Activated naive CD8-positive, alpha-beta T cell treated with anti-CD3 and anti-CD28 coated beads for 36 hours (primary cell): ENCODE measurements around the gene GRIA2. TPM values are rescaled to one million over a fixed set of nuclear protein-coding genes. Genes with fewer than 3 reads are reported as not detected.
A peak's percentile ranks its signal among the peaks of the same experiment; 100 is the strongest.
"Not testable (repeated sequence)": the region's sequence is repeated elsewhere in the genome, so short reads cannot be mapped to it uniquely, and the experiment has no call there.

Source experiments
- DNase-seq: peaks from one replicate; pipeline ENCODE4 v3.0.0; 2021
- H3K27ac Mint-ChIP-seq: one replicate; pipeline ENCODE4 v1.8.0; 2022; ENCODE audit warnings: mild to moderate bottlenecking, moderate library complexity, mixed read lengths
- H3K27me3 Mint-ChIP-seq: one replicate; pipeline ENCODE4 v1.8.0; 2022; ENCODE audit warnings: mild to moderate bottlenecking, mixed read lengths
- H3K36me3 Mint-ChIP-seq: one replicate; pipeline ENCODE4 v1.8.0; 2021; ENCODE audit warnings: mild to moderate bottlenecking, mixed read lengths
- H3K4me1 Mint-ChIP-seq: one replicate; pipeline ENCODE4 v1.8.0; 2021; ENCODE audit warnings: mixed read lengths
- H3K4me3 Mint-ChIP-seq: one replicate; pipeline ENCODE4 v1.8.0; 2022; ENCODE audit warnings: mild to moderate bottlenecking, moderate library complexity, mixed read lengths
- H3K9me3 Mint-ChIP-seq: one replicate; pipeline ENCODE4 v1.8.0; 2022; ENCODE audit warnings: mixed read lengths
- total RNA-seq, 2 experiments: library from RNA; stranded (reverse); gene quantifications; one replicate each; pipeline ENCODE4 v1.2.3, GENCODE V29; 2021

GRIA2 gene
- total RNA-seq, 2 experiments from 2014 or later: not detected

DNA sequence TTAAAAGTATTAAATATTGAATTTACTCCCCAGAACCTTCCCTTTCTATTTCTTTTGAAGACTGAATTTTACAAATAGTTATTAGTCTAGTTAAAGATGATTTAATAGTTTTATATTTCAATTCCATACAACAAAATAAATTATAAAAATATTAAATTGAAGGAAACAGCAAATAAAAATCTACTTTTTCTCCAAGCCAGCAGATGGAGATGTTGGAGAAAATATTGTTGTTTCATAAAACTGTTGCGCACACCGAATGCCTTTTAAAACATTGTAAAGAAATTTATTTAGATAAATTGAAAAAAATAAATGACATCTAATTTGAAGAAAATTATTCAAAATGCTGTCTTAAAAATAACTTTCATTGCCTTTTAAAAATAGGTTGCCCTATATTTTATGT lies 5.5 kb downstream of the GRIA2 start:
- peaks cover 29% of the 10 kb centered on the region for H3K27me3 Mint-ChIP-seq
- H3K4me1 Mint-ChIP-seq: no peaks in the 10 kb centered on the region
- H3K9me3 Mint-ChIP-seq: no peaks in the 10 kb centered on the region
- H3K4me3 Mint-ChIP-seq: no peak overlapping the region
- no peak for DNase-seq
- peaks cover 2% of the 10 kb centered on the region for H3K36me3 Mint-ChIP-seq
- H3K27ac Mint-ChIP-seq: no peak overlapping the region

DNA sequence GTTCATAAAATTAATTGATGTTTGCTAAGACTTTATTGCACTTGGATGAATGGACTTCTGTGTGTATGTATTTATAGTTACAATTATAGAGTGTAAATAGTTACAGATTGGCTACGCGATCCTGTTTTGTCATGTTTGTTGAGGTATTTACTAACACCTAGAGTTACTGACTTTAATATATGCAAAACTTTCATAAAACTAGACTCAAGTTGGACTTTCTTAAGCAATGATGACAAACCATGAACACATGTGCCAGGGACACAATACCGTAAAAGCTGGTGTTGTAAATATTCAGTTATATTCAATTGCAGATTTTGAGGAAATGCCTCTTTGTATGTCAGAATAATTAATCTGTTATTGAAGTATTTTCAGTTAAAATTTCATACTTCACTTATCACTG lies 6.1 kb downstream of the GRIA2 start:
- H3K9me3 Mint-ChIP-seq: no peaks in the 10 kb centered on the region
- H3K4me3 Mint-ChIP-seq: no peak overlapping the region
- no peaks in the 10 kb centered on the region for H3K4me1 Mint-ChIP-seq
- H3K27ac Mint-ChIP-seq: no peak overlapping the region
- H3K36me3 Mint-ChIP-seq: peaks cover 2% of the 10 kb centered on the region
- no peak for DNase-seq
- peaks cover 24% of the 10 kb centered on the region for H3K27me3 Mint-ChIP-seq

GRCh38 chr4:157231525-157231924 lies 11.0 kb downstream of the GRIA2 start:
- no peak for DNase-seq
- Mint-ChIP-seq H3K9me3 (no peaks in the 10 kb centered on the region), H3K36me3 (no peaks in the 10 kb centered on the region), H3K27ac (no peak overlapping the region), H3K4me1 (no peaks in the 10 kb centered on the region), H3K27me3 (no peaks in the 10 kb centered on the region), H3K4me3 (no peak overlapping the region)

- Mint-ChIP-seq H3K36me3 (no peaks in the 10 kb centered on the region), H3K4me3 (no peak overlapping the region), H3K9me3 (peaks cover 3% of the 10 kb centered on the region), H3K27me3 (no peaks in the 10 kb centered on the region), H3K4me1 (no peaks in the 10 kb centered on the region), H3K27ac (no peak overlapping the region)
- DNase-seq: no peak
These were observed 22.3 kb downstream of the GRIA2 start for GRCh38 chr4:157242871-157243270.

- Mint-ChIP-seq H3K36me3 (no peaks in the 10 kb centered on the region), H3K4me1 (no peaks in the 10 kb centered on the region), H3K27me3 (no peaks in the 10 kb centered on the region), H3K4me3 (no peak overlapping the region), H3K27ac (no peak overlapping the region), H3K9me3 (peaks cover 3% of the 10 kb centered on the region)
- DNase-seq: no peak
These were observed 23.8 kb downstream of the GRIA2 start for GRCh38 chr4:157244348-157244747.

DNA sequence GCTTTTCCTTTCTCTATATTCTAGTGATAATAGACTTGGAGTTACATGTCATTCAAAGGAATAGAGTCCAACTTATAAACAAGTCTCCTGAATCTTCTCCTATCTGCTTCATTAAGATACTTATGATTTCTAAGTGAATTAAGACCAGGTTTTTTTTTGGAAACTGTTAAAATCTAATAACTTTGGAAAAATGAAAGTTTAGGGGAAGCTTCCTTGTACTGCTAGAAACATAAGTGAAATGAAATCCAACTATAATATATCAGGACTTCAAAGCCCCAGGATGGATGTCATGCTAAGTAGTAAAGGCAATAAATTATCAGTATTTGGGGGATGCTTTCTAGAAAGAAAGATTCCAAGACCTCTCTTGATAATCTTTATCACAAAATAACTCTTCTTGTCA lies 24.8 kb downstream of the GRIA2 start:
- Mint-ChIP-seq H3K9me3 (peaks cover 2% of the 10 kb centered on the region), H3K36me3 (no peaks in the 10 kb centered on the region), H3K27ac (no peak overlapping the region), H3K27me3 (no peaks in the 10 kb centered on the region), H3K4me1 (no peaks in the 10 kb centered on the region), H3K4me3 (no peak overlapping the region)
- DNase-seq: no peak

- DNase-seq: no peak
- H3K9me3 Mint-ChIP-seq: peaks cover 2% of the 10 kb centered on the region
- H3K27ac Mint-ChIP-seq: no peak overlapping the region
- H3K27me3 Mint-ChIP-seq: no peaks in the 10 kb centered on the region
- no peak overlapping the region for H3K4me3 Mint-ChIP-seq
- H3K36me3 Mint-ChIP-seq: no peaks in the 10 kb centered on the region
- no peaks in the 10 kb centered on the region for H3K4me1 Mint-ChIP-seq
These were observed 26.4 kb downstream of the GRIA2 start for GRCh38 chr4:157246964-157247363.

DNA sequence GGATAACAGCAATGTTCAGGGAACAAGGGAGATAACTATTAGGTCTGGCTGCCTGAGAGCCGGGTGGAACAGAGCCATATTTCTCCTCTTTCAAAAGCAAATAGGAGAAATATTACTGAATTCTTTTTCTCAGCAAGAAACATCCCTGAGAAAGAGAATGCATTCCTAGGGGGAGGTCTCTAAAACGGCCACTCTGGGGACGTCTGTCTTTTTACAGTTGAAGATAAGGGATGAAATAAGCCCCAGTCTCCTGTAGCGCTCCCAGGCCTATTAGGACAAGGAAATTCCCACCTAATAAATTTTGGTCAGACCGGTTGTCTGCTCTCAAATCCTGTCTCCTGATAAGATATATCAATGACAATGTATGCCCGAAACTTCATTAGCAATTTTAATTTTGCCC lies 37.6 kb downstream of the GRIA2 start:
- not testable (repeated sequence) for H3K36me3 Mint-ChIP-seq, H3K4me1 Mint-ChIP-seq, H3K4me3 Mint-ChIP-seq, H3K27me3 Mint-ChIP-seq, H3K27ac Mint-ChIP-seq, DNase-seq
- H3K9me3 Mint-ChIP-seq: peaks cover 13% of the 10 kb centered on the region

DNA sequence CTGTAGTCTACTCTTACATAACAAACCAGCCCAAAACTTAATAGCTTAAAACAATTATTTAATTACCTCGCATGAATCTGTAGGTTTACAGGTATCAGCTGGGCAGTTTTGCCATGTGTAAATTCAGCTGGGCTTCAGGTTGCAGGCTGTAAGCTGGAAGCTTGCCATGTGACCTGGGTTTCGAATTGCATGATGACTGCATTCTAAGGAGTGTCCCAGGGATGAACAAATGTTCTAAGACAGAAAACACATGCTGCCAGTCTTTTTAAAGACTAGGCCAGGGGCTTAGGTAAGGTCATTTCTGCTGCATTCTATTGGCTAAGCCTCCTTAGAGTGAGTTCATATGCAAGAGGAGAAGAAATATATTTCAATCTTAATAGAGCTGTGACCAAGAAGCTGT lies 44.8 kb downstream of the GRIA2 start:
- H3K9me3 Mint-ChIP-seq: peaks cover 5% of the 10 kb centered on the region
- H3K4me1 Mint-ChIP-seq: no peaks in the 10 kb centered on the region
- H3K27me3 Mint-ChIP-seq: no peaks in the 10 kb centered on the region
- DNase-seq: no peak
- no peaks in the 10 kb centered on the region for H3K36me3 Mint-ChIP-seq
- no peak overlapping the region for H3K4me3 Mint-ChIP-seq
- no peak overlapping the region for H3K27ac Mint-ChIP-seq

DNA sequence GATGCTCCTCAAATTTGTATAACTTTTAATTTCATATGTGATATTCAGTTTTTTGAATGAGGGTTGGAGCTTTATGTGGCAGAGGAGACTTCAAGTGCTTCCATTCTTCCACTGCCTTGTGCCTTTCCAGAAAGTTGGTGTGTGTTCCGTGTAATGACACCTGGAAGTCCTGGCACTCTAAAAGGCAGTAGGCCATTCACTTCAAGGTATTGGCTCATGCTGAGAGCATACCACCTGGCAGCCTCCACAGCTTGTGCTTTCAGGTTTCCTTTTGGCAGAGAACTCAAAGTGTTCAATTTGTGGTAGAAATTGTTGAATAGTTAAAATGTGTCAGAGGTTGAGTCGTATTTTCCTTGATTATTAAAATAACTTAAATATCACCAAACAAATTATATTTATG lies 49.6 kb downstream of the GRIA2 start:
- Mint-ChIP-seq H3K27me3 (no peaks in the 10 kb centered on the region), H3K4me3 (no peak overlapping the region), H3K36me3 (no peaks in the 10 kb centered on the region), H3K27ac (no peak overlapping the region), H3K9me3 (peaks cover 6% of the 10 kb centered on the region), H3K4me1 (no peaks in the 10 kb centered on the region)
- DNase-seq: no peak

DNA sequence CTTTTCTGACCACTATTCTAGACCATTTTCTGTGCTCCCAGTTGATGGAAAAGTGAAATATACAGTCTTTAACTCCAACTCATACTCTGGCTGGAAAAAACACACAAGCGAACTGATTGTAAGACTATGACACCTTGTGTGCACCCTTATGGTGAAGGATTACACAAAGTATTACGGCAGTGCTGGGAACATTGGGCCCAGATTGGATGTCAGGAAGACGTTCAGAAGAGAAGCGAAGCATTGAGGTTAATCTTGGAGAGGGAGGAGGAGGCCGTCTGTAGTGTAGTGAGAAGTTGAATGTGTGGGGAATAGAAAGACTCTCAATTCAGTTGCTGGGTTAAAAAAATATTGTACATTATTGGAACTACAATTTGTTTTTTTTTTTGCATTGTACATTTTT lies 50.0 kb downstream of the GRIA2 start:
- no peak overlapping the region for H3K27ac Mint-ChIP-seq
- DNase-seq: no peak
- H3K4me3 Mint-ChIP-seq: peak overlapping the region; percentile 3
- peaks cover 6% of the 10 kb centered on the region for H3K9me3 Mint-ChIP-seq
- no peaks in the 10 kb centered on the region for H3K4me1 Mint-ChIP-seq
- H3K36me3 Mint-ChIP-seq: no peaks in the 10 kb centered on the region
- no peaks in the 10 kb centered on the region for H3K27me3 Mint-ChIP-seq

GRCh38 chr4:157271166-157271869 lies 50.8 kb downstream of the GRIA2 start:
- H3K4me3 Mint-ChIP-seq: no peak overlapping the region
- no peak for DNase-seq
- no peaks in the 10 kb centered on the region for H3K27me3 Mint-ChIP-seq
- H3K9me3 Mint-ChIP-seq: peaks cover 6% of the 10 kb centered on the region
- H3K36me3 Mint-ChIP-seq: no peaks in the 10 kb centered on the region
- H3K27ac Mint-ChIP-seq: no peak overlapping the region
- no peaks in the 10 kb centered on the region for H3K4me1 Mint-ChIP-seq

GRCh38 chr4:157280673-157281072 lies 60.1 kb downstream of the GRIA2 start:
- no peaks in the 10 kb centered on the region for H3K36me3 Mint-ChIP-seq
- no peaks in the 10 kb centered on the region for H3K4me1 Mint-ChIP-seq
- peaks cover 2% of the 10 kb centered on the region for H3K9me3 Mint-ChIP-seq
- no peak for DNase-seq
- no peak overlapping the region for H3K27ac Mint-ChIP-seq
- no peak overlapping the region for H3K4me3 Mint-ChIP-seq
- H3K27me3 Mint-ChIP-seq: no peaks in the 10 kb centered on the region

DNA sequence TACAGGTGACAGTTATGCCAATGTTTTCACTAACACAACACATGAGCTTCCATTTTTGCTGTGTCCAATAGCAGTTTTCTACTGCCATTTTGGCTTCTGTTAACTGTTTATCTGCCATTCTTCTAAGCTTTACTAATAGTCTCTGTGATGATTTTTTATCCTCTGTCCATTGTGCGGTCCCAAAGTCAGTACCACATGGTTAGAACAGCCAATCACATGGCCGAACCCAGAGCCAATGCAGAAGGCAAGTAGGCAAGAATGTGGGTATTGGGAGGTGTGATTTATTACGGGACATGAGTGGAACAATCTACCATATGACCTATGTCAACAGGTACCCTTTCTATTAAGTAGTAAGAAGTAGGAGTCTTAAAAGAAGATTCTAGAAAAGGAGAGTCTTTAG lies 61.5 kb downstream of the GRIA2 start:
- Mint-ChIP-seq H3K4me3 (no peak overlapping the region), H3K36me3 (no peaks in the 10 kb centered on the region), H3K27me3 (no peaks in the 10 kb centered on the region), H3K4me1 (no peaks in the 10 kb centered on the region), H3K9me3 (peaks cover 2% of the 10 kb centered on the region), H3K27ac (no peak overlapping the region)
- no peak for DNase-seq

- H3K36me3 Mint-ChIP-seq: no peaks in the 10 kb centered on the region
- H3K27ac Mint-ChIP-seq: no peak overlapping the region
- H3K27me3 Mint-ChIP-seq: no peaks in the 10 kb centered on the region
- DNase-seq: no peak
- no peak overlapping the region for H3K4me3 Mint-ChIP-seq
- H3K4me1 Mint-ChIP-seq: no peaks in the 10 kb centered on the region
- no peaks in the 10 kb centered on the region for H3K9me3 Mint-ChIP-seq
These were observed 66.9 kb downstream of the GRIA2 start for GRCh38 chr4:157287445-157287844.

GRCh38 chr4:157290622-157291021 lies 70.1 kb downstream of the GRIA2 start:
- Mint-ChIP-seq H3K27ac (no peak overlapping the region), H3K27me3 (no peaks in the 10 kb centered on the region), H3K4me3 (no peak overlapping the region), H3K9me3 (no peaks in the 10 kb centered on the region), H3K36me3 (no peaks in the 10 kb centered on the region), H3K4me1 (no peaks in the 10 kb centered on the region)
- DNase-seq: no peak
